Testis (tissue), 3 donors: ENCODE measurements around the gene PCP2. TPM values are rescaled to one million over a fixed set of nuclear protein-coding genes. Genes with fewer than 3 reads are reported as not detected.

Source experiments
- DNase-seq: peaks from one replicate; pipeline ENCODE4 v3.0.0-alpha.2; 2019
- H3K27ac ChIP-seq, 2 donors: fragments of 200-600 bp; sonication (generic); one replicate each; pipeline ENCODE4 v1.5.1; 2019
- H3K27me3 ChIP-seq: fragments of 200-600 bp; sonication (generic); one replicate; pipeline ENCODE4 v1.5.1; 2019
- H3K36me3 ChIP-seq: fragments of 200-600 bp; sonication (generic); one replicate; pipeline ENCODE4 v1.5.1; 2017; ENCODE audit warnings: low read depth; ENCODE audit errors: missing control alignments
- H3K4me1 ChIP-seq: fragments of 200-600 bp; sonication (generic); one replicate; pipeline ENCODE4 v1.5.1; 2019
- H3K4me3 ChIP-seq, 2 donors: fragments of 200-600 bp; sonication (generic); one replicate each; pipeline ENCODE4 v1.5.1; 2017 to 2019
- H3K9me3 ChIP-seq: fragments of 200-600 bp; sonication (generic); one replicate; pipeline ENCODE4 v1.5.1; 2017
- POLR2A ChIP-seq: fragments of 450-650 bp; IDR thresholded peaks from one replicate; pipeline ENCODE4 v1.6.1; 2017; ENCODE audit warnings: antibody characterized with exemption, mild to moderate bottlenecking, moderate library complexity
- WGBS, 2 donors: methylation state at CpG; one replicate each; pipeline ENCODE4 v1.1.5; 2018; 5-methylcytosine and 5-hydroxymethylcytosine counted together
- intact Hi-C: fragments of 100-400 bp; cut with DNase I; formaldehyde crosslinking; loops from one replicate; pipeline ENCODE4 v1.15.1; 2023; ENCODE audit warnings: low total_unique reads
- polyA plus RNA-seq: library from polyadenylated mRNA; stranded (reverse); fragments of 350-450 nt; fragmentation: Illumina TruSeq; extraction: RNeasy Lipid Tissue Mini Kit (QIAGEN cat#74804); gene quantifications from one replicate; pipeline ENCODE4 v1.2.3, GENCODE V29; 2014; ENCODE audit warnings: low read depth, low replicate concordance; ENCODE audit not compliant: insufficient read depth
- total RNA-seq, 2 donors: library from RNA; depleted of rRNA; stranded (reverse); fragments of >200 nt; gene quantifications; one replicate each; pipeline ENCODE4 v1.2.3, GENCODE V29; 2016
- TF ChIP-seq, protein P1 (sequence below), 3 experiments: fragments of 450-650 bp in 2 of 3; fragments of 200-600 bp in 1 of 3; sonication (generic) in 1 of 3; IDR thresholded peaks; one replicate each; pipeline ENCODE4 v1.5.1; 2016 to 2019; ENCODE audit warnings: antibody characterized with exemption in 3 of 3, mild to moderate bottlenecking in 2 of 3, moderate library complexity in 1 of 3

Gene PCP2
- total and polyA plus RNA-seq, 3 donors from 2014 or later, result 38.2 to 164 (median 130) TPM

DNA sequence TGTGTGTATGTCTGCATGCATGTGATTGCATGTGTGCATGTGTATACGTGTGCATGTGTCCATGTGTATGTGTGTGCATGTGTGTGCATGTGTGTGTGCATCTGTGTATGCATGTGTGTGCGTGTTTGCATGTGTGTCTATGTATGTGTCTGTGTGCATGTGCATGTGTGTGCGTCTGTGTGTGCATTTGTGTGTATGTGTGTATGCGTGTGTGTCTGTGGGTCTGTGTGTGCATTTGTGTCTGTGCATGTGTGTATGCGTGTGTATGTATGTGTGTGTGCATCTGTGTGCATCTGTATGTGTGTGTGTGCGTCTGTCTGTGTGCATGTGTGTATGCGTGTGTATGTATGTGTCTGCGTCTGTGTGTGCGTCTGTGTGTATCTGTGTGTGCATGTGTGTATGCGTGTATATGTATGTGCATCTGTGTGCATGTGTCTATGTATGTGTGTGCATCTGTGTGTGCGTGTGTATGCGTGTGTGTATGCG is 6.4 kb upstream of the PCP2 start:
- H3K4me1 ChIP-seq, result no peaks in the 10 kb centered on the region
- no peak overlapping the region for H3K4me3 ChIP-seq
- no peaks in the 10 kb centered on the region for H3K9me3 ChIP-seq
- DNase-seq, result no peak
- no peaks in the 10 kb centered on the region for H3K27me3 ChIP-seq
- H3K27ac ChIP-seq, result no peak overlapping the region
- 70 to 76% methylated on average over 13 of the region's 13 CpGs for WGBS, 2 donors
- H3K36me3 ChIP-seq, result no peaks in the 10 kb centered on the region
- TF ChIP-seq, protein P1, sequence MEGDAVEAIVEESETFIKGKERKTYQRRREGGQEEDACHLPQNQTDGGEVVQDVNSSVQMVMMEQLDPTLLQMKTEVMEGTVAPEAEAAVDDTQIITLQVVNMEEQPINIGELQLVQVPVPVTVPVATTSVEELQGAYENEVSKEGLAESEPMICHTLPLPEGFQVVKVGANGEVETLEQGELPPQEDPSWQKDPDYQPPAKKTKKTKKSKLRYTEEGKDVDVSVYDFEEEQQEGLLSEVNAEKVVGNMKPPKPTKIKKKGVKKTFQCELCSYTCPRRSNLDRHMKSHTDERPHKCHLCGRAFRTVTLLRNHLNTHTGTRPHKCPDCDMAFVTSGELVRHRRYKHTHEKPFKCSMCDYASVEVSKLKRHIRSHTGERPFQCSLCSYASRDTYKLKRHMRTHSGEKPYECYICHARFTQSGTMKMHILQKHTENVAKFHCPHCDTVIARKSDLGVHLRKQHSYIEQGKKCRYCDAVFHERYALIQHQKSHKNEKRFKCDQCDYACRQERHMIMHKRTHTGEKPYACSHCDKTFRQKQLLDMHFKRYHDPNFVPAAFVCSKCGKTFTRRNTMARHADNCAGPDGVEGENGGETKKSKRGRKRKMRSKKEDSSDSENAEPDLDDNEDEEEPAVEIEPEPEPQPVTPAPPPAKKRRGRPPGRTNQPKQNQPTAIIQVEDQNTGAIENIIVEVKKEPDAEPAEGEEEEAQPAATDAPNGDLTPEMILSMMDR (IDR thresholded peaks at IDR 0.05), result no peak
- TF ChIP-seq POLR2A, result no peak
- intact Hi-C loops, result no loop called here

DNA sequence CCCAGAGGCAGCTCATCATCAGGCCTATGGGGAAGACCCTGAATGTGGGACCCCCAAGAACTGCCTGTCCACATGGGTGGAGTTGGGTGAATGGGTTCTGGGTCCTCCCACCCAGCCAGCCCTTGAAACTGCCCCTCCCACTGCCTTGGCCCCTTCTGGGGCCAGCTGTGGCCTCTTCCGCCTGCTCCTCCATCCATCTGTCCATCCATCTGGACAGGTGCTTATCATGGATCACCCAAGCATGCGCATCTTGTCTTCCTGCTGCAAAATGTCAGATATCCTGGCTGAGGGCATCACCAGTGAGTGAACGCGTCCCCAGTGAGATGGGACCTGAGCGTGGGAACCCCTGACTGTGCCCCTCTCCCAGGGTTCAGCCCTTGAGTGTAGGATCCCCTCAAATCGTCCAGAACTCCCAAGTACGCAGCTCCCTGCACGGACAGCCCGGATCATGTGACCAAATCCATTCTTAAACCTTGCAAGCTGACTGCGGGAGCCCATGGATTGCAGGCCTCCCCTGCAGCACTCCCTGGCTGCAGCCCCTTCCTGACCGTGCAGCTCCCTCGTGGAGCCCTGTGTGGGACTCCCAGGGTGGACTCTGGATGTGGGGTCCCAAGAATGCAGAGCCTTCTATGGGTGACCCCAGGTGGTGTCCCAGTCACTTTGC is 5.4 kb upstream of the PCP2 start:
- no peaks in the 10 kb centered on the region for H3K27me3 ChIP-seq
- no peaks in the 10 kb centered on the region for H3K4me1 ChIP-seq
- no peak overlapping the region for H3K27ac ChIP-seq
- WGBS, 2 donors, result 61 to 65% methylated on average over 8 to 12 of the region's 12 CpGs
- H3K36me3 ChIP-seq, result no peaks in the 10 kb centered on the region
- DNase-seq, result no peak
- H3K9me3 ChIP-seq, result no peaks in the 10 kb centered on the region
- no peak for TF ChIP-seq POLR2A
- TF ChIP-seq, protein P1 (IDR thresholded peaks at IDR 0.05), result no peak
- intact Hi-C loops, result no loop called here
- no peak overlapping the region for H3K4me3 ChIP-seq

DNA sequence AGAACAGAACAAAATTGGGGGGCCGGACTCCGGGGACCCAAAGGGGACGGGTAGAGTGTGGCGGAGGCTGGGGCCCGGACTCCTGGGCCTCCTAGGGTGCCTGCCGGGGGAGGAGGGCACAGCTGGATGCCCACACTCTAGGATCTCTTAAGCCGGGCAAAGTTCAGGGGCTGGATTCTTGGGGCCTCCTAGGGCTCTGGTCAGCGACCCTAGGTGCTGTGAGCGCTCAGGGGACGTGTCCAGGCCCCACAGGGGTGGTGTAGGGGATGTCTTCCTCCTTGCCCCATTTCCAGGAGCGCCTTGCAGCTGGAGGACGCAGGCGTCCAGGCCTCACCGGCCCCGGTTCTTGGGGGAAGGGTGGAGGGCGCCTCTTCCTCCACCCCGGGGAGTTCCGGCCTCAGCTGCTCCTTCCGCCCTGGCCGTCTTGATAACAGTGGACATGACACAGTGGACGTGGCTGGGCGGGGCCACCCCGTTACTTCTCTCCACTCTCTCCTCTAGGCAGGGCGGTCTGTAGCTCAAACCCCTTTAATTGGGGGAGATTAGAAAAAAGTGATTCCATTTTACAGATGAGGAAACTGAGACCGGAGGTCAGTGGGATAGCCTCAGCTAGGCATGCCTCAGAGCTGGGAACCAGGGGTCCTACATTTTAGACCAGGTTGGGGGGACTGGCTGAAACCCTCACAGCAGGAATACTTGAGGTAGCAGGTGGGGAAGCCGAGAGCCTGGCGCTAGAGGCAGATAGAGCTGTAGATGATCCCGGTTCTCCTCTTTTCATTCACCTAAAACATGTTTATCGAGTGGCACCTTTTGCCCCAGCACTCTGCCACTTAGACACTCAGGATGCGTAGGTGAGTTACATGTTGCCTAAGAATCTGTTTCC is 4.1 kb upstream of the PCP2 start:
- no peaks in the 10 kb centered on the region for H3K4me1 ChIP-seq
- WGBS, 2 donors, result 23 to 36% methylated on average over 20 to 30 of the region's 30 CpGs
- H3K27ac ChIP-seq, result peak overlapping the region; percentile 47 to 82
- H3K4me3 ChIP-seq, result peak overlapping the region; percentile 53 to 66
- H3K9me3 ChIP-seq, result no peaks in the 10 kb centered on the region
- H3K36me3 ChIP-seq, result no peaks in the 10 kb centered on the region
- TF ChIP-seq, protein P1 (IDR thresholded peaks at IDR 0.05), result no peak
- no peak for TF ChIP-seq POLR2A
- no peaks in the 10 kb centered on the region for H3K27me3 ChIP-seq
- intact Hi-C loops, result no loop called here
- DNase-seq, result peak; percentile 78

DNA sequence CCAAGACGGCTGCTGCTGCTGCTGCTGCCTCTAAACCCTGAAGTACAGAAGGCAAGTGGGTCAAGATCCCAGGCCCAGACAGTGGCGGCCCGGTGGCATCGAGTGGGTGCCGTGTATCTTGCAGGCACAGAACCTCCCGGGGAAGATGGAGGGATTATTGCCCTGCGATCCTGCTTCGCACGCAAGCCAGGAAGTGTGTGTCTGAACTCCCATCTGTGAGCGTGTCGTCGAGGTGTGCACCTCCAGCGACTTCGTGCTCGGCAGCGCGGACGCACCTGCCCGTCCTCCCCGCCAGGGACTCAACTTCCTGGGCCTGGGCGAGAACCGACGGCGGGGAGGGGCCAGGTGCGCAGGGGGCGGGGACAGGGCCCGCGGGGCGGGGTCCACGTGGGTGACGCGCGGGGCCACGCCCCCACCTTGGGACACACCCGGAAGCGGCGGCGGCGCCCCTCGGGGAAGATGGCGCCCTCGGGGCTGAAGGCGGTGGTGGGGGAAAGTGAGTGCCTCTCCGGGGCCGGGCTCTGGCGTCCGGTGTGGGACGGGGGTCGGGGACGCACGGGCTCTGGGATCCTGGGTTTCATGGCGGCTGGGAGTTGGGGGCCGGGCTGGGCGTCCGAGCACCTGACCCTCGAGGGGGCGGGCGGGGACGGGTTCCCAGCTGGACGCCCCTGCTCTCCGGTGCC is 3.3 kb upstream of the PCP2 start, which contains the start of gene STXBP2:
Gene STXBP2, plus strand, starts transcription at position 420 of the 683 bp plus-strand sequence. Its CDS starts 40 bp downstream, at position 460.
- Histone ChIP-seq H3K27me3 (no peaks in the 10 kb centered on the region), H3K36me3 (no peaks in the 10 kb centered on the region), H3K4me3 (peak within 1 kb of the TSS; percentile 53 to 66), H3K4me1 (no peaks in the 10 kb centered on the region), H3K27ac (peak within 1 kb of the TSS; percentile 47 to 82), H3K9me3 (no peaks in the 10 kb centered on the region)
- peak; percentile 86 for DNase-seq
- no peak for TF ChIP-seq POLR2A
- intact Hi-C loops, result no loop called here
- 0 to 5% methylated on average over 1 to 57 of the region's 61 CpGs for WGBS, 2 donors

DNA sequence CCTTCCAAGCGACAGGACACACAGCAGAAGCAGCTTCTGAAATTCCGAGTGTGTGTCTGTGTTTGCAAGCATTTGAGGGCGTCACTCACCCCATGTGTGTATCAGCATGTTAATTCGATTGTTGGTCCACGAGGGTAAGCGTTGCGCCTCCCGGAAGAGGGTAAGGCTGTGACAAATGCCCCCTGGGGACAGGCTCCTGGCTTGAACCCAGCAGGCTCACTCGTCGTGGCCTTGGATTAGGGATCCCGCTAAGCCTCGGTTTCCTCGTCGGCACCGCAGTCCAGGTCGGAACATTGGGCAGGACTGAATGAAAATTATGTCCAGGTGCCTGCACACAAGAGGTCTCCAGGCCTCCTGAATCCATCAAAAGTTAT is 2.8 kb upstream of the PCP2 start:
- Histone ChIP-seq H3K4me3 (peak overlapping the region; percentile 53 to 66), H3K9me3 (no peaks in the 10 kb centered on the region), H3K36me3 (no peaks in the 10 kb centered on the region), H3K4me1 (no peaks in the 10 kb centered on the region), H3K27ac (no peak overlapping the region), H3K27me3 (no peaks in the 10 kb centered on the region)
- intact Hi-C loops, result no loop called here
- TF ChIP-seq POLR2A, result no peak
- TF ChIP-seq, protein P1 (IDR thresholded peaks at IDR 0.05), result no peak
- no peak for DNase-seq
- 59 to 62% methylated on average over 3 to 16 of the region's 16 CpGs for WGBS, 2 donors
